ENCODE measurements around the gene PRKCA. TPM values are rescaled to one million over a fixed set of nuclear protein-coding genes. Genes with fewer than 3 reads are reported as not detected.

PRKCA gene
- total and polyA plus RNA-seq, 2 of the 13 experiments (the other 11 are each of a cell fraction or from before 2014, with no cell fraction given), result 18.5 to 21.5 TPM

GRCh38 chr17:66466840-66467367 lies 164.5 kb downstream of the PRKCA start (continued):
- TF ChIP-seq SP1 (IDR thresholded peaks at IDR 0.05), result no peak
- TF ChIP-seq SP1 (CRISPR knock-in tag; IDR thresholded peaks at IDR 0.05), result no peak; the same call in 1 of the 2 replicates
- TF ChIP-seq, protein P1, sequence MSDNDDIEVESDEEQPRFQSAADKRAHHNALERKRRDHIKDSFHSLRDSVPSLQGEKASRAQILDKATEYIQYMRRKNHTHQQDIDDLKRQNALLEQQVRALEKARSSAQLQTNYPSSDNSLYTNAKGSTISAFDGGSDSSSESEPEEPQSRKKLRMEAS (IDR thresholded peaks at IDR 0.05), result peak; percentile 33; the same call in 1 of the 2 replicates
- no peak for TF ChIP-seq CREB1 (IDR thresholded peaks at IDR 0.05)
- TF ChIP-seq CREB1 (CRISPR knock-in tag; IDR thresholded peaks at IDR 0.05), result peak; percentile 28; the same call in 1 of the 2 replicates
- TF ChIP-seq HMG20A (CRISPR knock-in tag; IDR thresholded peaks at IDR 0.05; ENCODE audit: borderline replicate concordance), result peak; percentile 36; the same call in 1 of the 2 replicates
- peak; percentile 76 for TF ChIP-seq ARID5B (CRISPR knock-in tag; IDR thresholded peaks at IDR 0.05)
- no peak for TF ChIP-seq ZFP41 (CRISPR knock-in tag; IDR thresholded peaks at IDR 0.05; ENCODE audit: borderline replicate concordance)
- no peak for TF ChIP-seq ZSCAN20 (CRISPR knock-in tag; IDR thresholded peaks at IDR 0.05; ENCODE audit: borderline replicate concordance)
- TF ChIP-seq ZNF224 (CRISPR knock-in tag; IDR thresholded peaks at IDR 0.05), result no peak
- no peak for TF ChIP-seq IKZF4 (CRISPR knock-in tag; IDR thresholded peaks at IDR 0.05; ENCODE audit: borderline replicate concordance, low read depth, not compliant biosample characterization)
- peak; percentile 46; the same call in 1 of the 3 replicates for TF ChIP-seq MXI1 (IDR thresholded peaks at IDR 0.05; ENCODE audit: borderline replicate concordance, low read depth, low read length)
- peak; percentile 42; the same call in 1 of the 2 replicates for TF ChIP-seq ZNF331 (CRISPR knock-in tag; IDR thresholded peaks at IDR 0.05)
- TF ChIP-seq CENPX (CRISPR knock-in tag; IDR thresholded peaks at IDR 0.05), result no peak
- peak; percentile 94 for TF ChIP-seq NFE2 (CRISPR knock-in tag; IDR thresholded peaks at IDR 0.05)
- TF ChIP-seq TEAD3 (CRISPR knock-in tag; optimal IDR thresholded peaks at IDR 0.05; ENCODE audit: borderline replicate concordance), result peak; percentile 97
- TF ChIP-seq CEBPG (CRISPR knock-in tag; IDR thresholded peaks at IDR 0.05), result peak; percentile 53; the same call in 1 of the 2 replicates
- TF ChIP-seq TFAP4 (IDR thresholded peaks at IDR 0.05; ENCODE audit: borderline replicate concordance, low read depth), result peak; percentile 66; the same call in 1 of the 2 replicates
- 0 out of 2 replicates have a peak, but pooled peaks have one; percentile 41 for TF ChIP-seq ZBTB33 (CRISPR knock-in tag; IDR thresholded peaks at IDR 0.05)
- TF ChIP-seq NFE2L2 (IDR thresholded peaks at IDR 0.05; ENCODE audit: low read length), result peak; percentile 83
- TF ChIP-seq RFX5 (IDR thresholded peaks at IDR 0.05; ENCODE audit: low read depth, low read length), result no peak
- peak; percentile 38; the same call in 1 of the 2 replicates for TF ChIP-seq RCOR2 (CRISPR knock-in tag; IDR thresholded peaks at IDR 0.05)
- TF ChIP-seq IRF2 (CRISPR knock-in tag; IDR thresholded peaks at IDR 0.05), result peak; percentile 59; the same call in 1 of the 2 replicates
- TF ChIP-seq FOSL2 (CRISPR knock-in tag; IDR thresholded peaks at IDR 0.05), result peak; percentile 98
- no peak for TF ChIP-seq ZNF782 (CRISPR knock-in tag; IDR thresholded peaks at IDR 0.05; ENCODE audit: borderline replicate concordance)

Data from HepG2 (cell line).